Activated T-cell treated with anti-CD3 and anti-CD28 coated beads, Interleukin-2, amount 50 U/mL, for 72 hours (primary cell): ENCODE data around the gene FRMD5. TPM values are rescaled to one million over a fixed set of nuclear protein-coding genes. Genes with fewer than 3 reads are reported as not detected.
"Not testable (repeated sequence)": the region's sequence is repeated elsewhere in the genome, so short reads cannot be mapped to it uniquely, and the experiment has no call there.

Source experiments
- ATAC-seq, 2 donors: fragments of 150-1000 bp; cut with Tn5 transposase; replicated peaks in 1 of 2; 2 replicates each; pipeline ENCODE4 v1.10.0; 2021; ENCODE audit warnings: moderate library complexity in 2 of 2, mild to moderate bottlenecking in 1 of 2
- DNase-seq, 2 donors: peaks; one replicate each; pipeline ENCODE4 v3.0.0; 2021 to 2022; ENCODE audit warnings: mixed read lengths in 1 of 2
- H3K27ac Mint-ChIP-seq: one replicate; pipeline ENCODE4 v1.8.0; 2022; ENCODE audit warnings: mild to moderate bottlenecking, moderate library complexity, mixed read lengths
- H3K27me3 Mint-ChIP-seq: one replicate; pipeline ENCODE4 v1.8.0; 2022; ENCODE audit warnings: low read depth, mixed read lengths
- H3K36me3 Mint-ChIP-seq, 2 donors: one replicate each; pipeline ENCODE4 v1.8.0; 2022; ENCODE audit warnings: mixed read lengths in 2 of 2, mild to moderate bottlenecking in 1 of 2; ENCODE audit not compliant: insufficient read depth in 2 of 2
- H3K4me1 Mint-ChIP-seq: one replicate; pipeline ENCODE4 v1.8.0; 2022; ENCODE audit warnings: low read depth, mixed read lengths
- H3K4me3 Mint-ChIP-seq, 2 donors: one replicate each; pipeline ENCODE4 v1.8.0; 2022; ENCODE audit warnings: mild to moderate bottlenecking in 2 of 2, mixed read lengths in 2 of 2, moderate library complexity in 2 of 2
- H3K9me3 Mint-ChIP-seq, 2 donors: one replicate each; pipeline ENCODE4 v1.8.0; 2022; ENCODE audit warnings: mixed read lengths in 2 of 2
- total RNA-seq, 2 donors: library from RNA; stranded (reverse); gene quantifications; one replicate each; pipeline ENCODE4 v1.2.3, GENCODE V29; 2022

Gene FRMD5
- total RNA-seq, 2 donors from 2014 or later = 0.60 to 0.77 TPM

- not testable (repeated sequence) for H3K4me1 Mint-ChIP-seq, H3K27ac Mint-ChIP-seq, ATAC-seq, DNase-seq, H3K36me3 Mint-ChIP-seq, H3K9me3 Mint-ChIP-seq, H3K4me3 Mint-ChIP-seq
- peaks cover 17% of the 10 kb centered on the region for H3K27me3 Mint-ChIP-seq
These were observed 162.3 kb downstream of the FRMD5 start for GRCh38 chr15:44032820-44033219.

- Mint-ChIP-seq H3K36me3 (no peaks in the 10 kb centered on the region), H3K4me1 (peaks cover 6% of the 10 kb centered on the region), H3K27me3 (peaks cover 32% of the 10 kb centered on the region), H3K27ac (no peak overlapping the region), H3K9me3 (no peaks in the 10 kb centered on the region), H3K4me3 (no peak overlapping the region)
- no peak for DNase-seq
- ATAC-seq = no peak
These were observed 165.0 kb downstream of the FRMD5 start for GRCh38 chr15:44029940-44030568.

- no peak overlapping the region for H3K27ac Mint-ChIP-seq
- no peak overlapping the region for H3K4me3 Mint-ChIP-seq
These were observed 166.1 kb downstream of the FRMD5 start for GRCh38 chr15:44029003-44029402.

GRCh38 chr15:44028349-44028748 is 166.7 kb downstream of the FRMD5 start:
- peaks cover 38% of the 10 kb centered on the region for H3K27me3 Mint-ChIP-seq
- ATAC-seq (no peak), DNase-seq (no peak)
- no peaks in the 10 kb centered on the region for H3K36me3 Mint-ChIP-seq
- H3K9me3 Mint-ChIP-seq = no peaks in the 10 kb centered on the region
- no peak overlapping the region for H3K4me3 Mint-ChIP-seq
- no peak overlapping the region for H3K27ac Mint-ChIP-seq
- H3K4me1 Mint-ChIP-seq = peaks cover 6% of the 10 kb centered on the region

More at GRCh38 chr15:44029003-44029402, 166.1 kb downstream of the FRMD5 start:
- ATAC-seq (no peak), DNase-seq (no peak)
- Mint-ChIP-seq H3K27me3 (peaks cover 38% of the 10 kb centered on the region), H3K9me3 (no peaks in the 10 kb centered on the region), H3K4me1 (peaks cover 6% of the 10 kb centered on the region), H3K36me3 (no peaks in the 10 kb centered on the region)

GRCh38 chr15:44024155-44024554 is 170.9 kb downstream of the FRMD5 start:
- Mint-ChIP-seq H3K27me3 (peaks cover 35% of the 10 kb centered on the region), H3K9me3 (no peaks in the 10 kb centered on the region), H3K4me3 (no peak overlapping the region), H3K4me1 (peaks cover 6% of the 10 kb centered on the region), H3K27ac (no peak overlapping the region), H3K36me3 (no peaks in the 10 kb centered on the region)
- ATAC-seq (no peak), DNase-seq (no peak)

- ATAC-seq = no peak
- DNase-seq = no peak
- Mint-ChIP-seq H3K9me3 (no peaks in the 10 kb centered on the region), H3K4me1 (peaks cover under 1% of the 10 kb centered on the region), H3K27me3 (peaks cover 35% of the 10 kb centered on the region), H3K36me3 (no peaks in the 10 kb centered on the region), H3K4me3 (no peak overlapping the region), H3K27ac (no peak overlapping the region)
These were observed 171.9 kb downstream of the FRMD5 start for GRCh38 chr15:44023176-44023575.

- no peaks in the 10 kb centered on the region for H3K4me1 Mint-ChIP-seq
- ATAC-seq (no peak), DNase-seq (no peak)
- H3K4me3 Mint-ChIP-seq = no peak overlapping the region
- H3K27me3 Mint-ChIP-seq = peaks cover 13% of the 10 kb centered on the region
- no peak overlapping the region for H3K27ac Mint-ChIP-seq
- no peaks in the 10 kb centered on the region for H3K9me3 Mint-ChIP-seq
- H3K36me3 Mint-ChIP-seq = no peaks in the 10 kb centered on the region
These were observed 176.9 kb downstream of the FRMD5 start for GRCh38 chr15:44018151-44018550.

- Mint-ChIP-seq H3K9me3 (no peaks in the 10 kb centered on the region), H3K27ac (no peak overlapping the region), H3K4me3 (no peak overlapping the region), H3K4me1 (no peaks in the 10 kb centered on the region), H3K27me3 (peaks cover 16% of the 10 kb centered on the region), H3K36me3 (no peaks in the 10 kb centered on the region)
- ATAC-seq (no peak), DNase-seq (no peak)
These were observed 179.3 kb downstream of the FRMD5 start for GRCh38 chr15:44015545-44016305.

- Mint-ChIP-seq H3K9me3 (no peaks in the 10 kb centered on the region), H3K36me3 (no peaks in the 10 kb centered on the region), H3K4me1 (no peaks in the 10 kb centered on the region), H3K27ac (no peak overlapping the region), H3K27me3 (peaks cover 26% of the 10 kb centered on the region), H3K4me3 (no peak overlapping the region)
- ATAC-seq = no peak
- no peak for DNase-seq
These were observed 183.7 kb downstream of the FRMD5 start for GRCh38 chr15:44011238-44011854.

GRCh38 chr15:44010089-44010488 is 185.0 kb downstream of the FRMD5 start:
- Mint-ChIP-seq H3K4me3 (no peak overlapping the region), H3K36me3 (no peaks in the 10 kb centered on the region), H3K27ac (no peak overlapping the region), H3K4me1 (no peaks in the 10 kb centered on the region), H3K27me3 (peaks cover 26% of the 10 kb centered on the region), H3K9me3 (no peaks in the 10 kb centered on the region)
- ATAC-seq = no peak
- DNase-seq = no peak

- no peak for ATAC-seq
- H3K4me3 Mint-ChIP-seq = no peak overlapping the region
- peaks cover 26% of the 10 kb centered on the region for H3K27me3 Mint-ChIP-seq
- no peaks in the 10 kb centered on the region for H3K9me3 Mint-ChIP-seq
- no peak for DNase-seq
- no peak overlapping the region for H3K27ac Mint-ChIP-seq
- H3K4me1 Mint-ChIP-seq = no peaks in the 10 kb centered on the region
- no peaks in the 10 kb centered on the region for H3K36me3 Mint-ChIP-seq
These were observed 186.0 kb downstream of the FRMD5 start for GRCh38 chr15:44009038-44009437.

GRCh38 chr15:44000248-44000647 is 194.8 kb downstream of the FRMD5 start:
- not testable (repeated sequence) for H3K4me3 Mint-ChIP-seq, H3K36me3 Mint-ChIP-seq, ATAC-seq, H3K4me1 Mint-ChIP-seq, DNase-seq, H3K27ac Mint-ChIP-seq, H3K9me3 Mint-ChIP-seq, H3K27me3 Mint-ChIP-seq

GRCh38 chr15:43998607-43999006 is 196.5 kb downstream of the FRMD5 start:
- no peak for ATAC-seq
- H3K27me3 Mint-ChIP-seq = peaks cover 9% of the 10 kb centered on the region
- no peaks in the 10 kb centered on the region for H3K9me3 Mint-ChIP-seq
- no peak overlapping the region for H3K4me3 Mint-ChIP-seq
- no peak overlapping the region for H3K27ac Mint-ChIP-seq
- DNase-seq = no peak
- H3K4me1 Mint-ChIP-seq = no peaks in the 10 kb centered on the region
- H3K36me3 Mint-ChIP-seq = no peaks in the 10 kb centered on the region
